NCI-H748 (cell line): ENCODE results near the gene SLC8A2.

Source experiments
- DNase-seq: peaks from one replicate; lab custom pipeline; 2025; ENCODE audit not compliant: unreplicated experiment; lab: John Stamatoyannopoulos, UW

The SLC8A2 gene

GRCh38 chr19:47505506-47505905 lies 33.8 kb upstream of the SLC8A2 start:
- DNase-seq = no peak

GRCh38 chr19:47503826-47504150 lies 32.1 kb upstream of the SLC8A2 start:
- no peak for DNase-seq

- DNase-seq = no peak
Measured at GRCh38 chr19:47503130-47503825, 31.6 kb upstream of the SLC8A2 start.

GRCh38 chr19:47499863-47500830 lies 28.5 kb upstream of the SLC8A2 start:
- DNase-seq = no peak

- no peak for DNase-seq
Measured at GRCh38 chr19:47499371-47499770, 27.7 kb upstream of the SLC8A2 start.

GRCh38 chr19:47498561-47498960 lies 26.9 kb upstream of the SLC8A2 start:
- no peak for DNase-seq

- DNase-seq = no peak
Measured at GRCh38 chr19:47497821-47498520, 26.3 kb upstream of the SLC8A2 start.

- no peak for DNase-seq
Measured at GRCh38 chr19:47497050-47497766, 25.5 kb upstream of the SLC8A2 start.

- DNase-seq = peak; percentile 18
Measured at GRCh38 chr19:47495478-47496372, 24.0 kb upstream of the SLC8A2 start.

GRCh38 chr19:47494729-47495128 lies 23.0 kb upstream of the SLC8A2 start:
- peak; percentile 23 for DNase-seq

GRCh38 chr19:47494211-47494547 lies 22.5 kb upstream of the SLC8A2 start:
- DNase-seq = no peak

- DNase-seq = no peak
Measured at GRCh38 chr19:47493378-47494210, 21.9 kb upstream of the SLC8A2 start.

- no peak for DNase-seq
Measured at GRCh38 chr19:47492571-47493377, 21.1 kb upstream of the SLC8A2 start.

GRCh38 chr19:47492137-47492533 lies 20.4 kb upstream of the SLC8A2 start:
- DNase-seq = no peak

- no peak for DNase-seq
Measured at GRCh38 chr19:47491358-47492136, 19.9 kb upstream of the SLC8A2 start.

GRCh38 chr19:47490847-47491246 lies 19.2 kb upstream of the SLC8A2 start:
- DNase-seq = no peak

GRCh38 chr19:47490031-47490430 lies 18.3 kb upstream of the SLC8A2 start:
- no peak for DNase-seq
